Activated CD4-positive, alpha-beta T cell treated with anti-CD3 and anti-CD28 coated beads for 36 hours (primary cell): ENCODE measurements around the gene TEX36. TPM values are rescaled to one million over a fixed set of nuclear protein-coding genes. Genes with fewer than 3 reads are reported as not detected.

Experiments
- ATAC-seq: fragments of 200-7000 bp; cut with Tn5 transposase; one replicate; pipeline ENCODE4 v1.10.0; 2021; ENCODE audit warnings: mild to moderate bottlenecking, moderate library complexity
- CTCF ChIA-PET: fragments of 350-600 bp; sonication (Branson Sonifier 250); formaldehyde crosslinking; loops from one replicate; lab custom pipeline; 2021; ENCODE audit warnings: antibody characterized with exemption; lab: Charles Lee
- POLR2A ChIA-PET: fragments of 350-600 bp; sonication (Branson Sonifier 250); formaldehyde crosslinking; loops from one replicate; lab custom pipeline; 2021; ENCODE audit warnings: antibody characterized with exemption, inconsistent platforms; lab: Charles Lee
- DNase-seq: peaks from one replicate; pipeline ENCODE4 v3.0.0-alpha.2; 2020
- H3K27ac Mint-ChIP-seq: one replicate; pipeline ENCODE4 v1.8.0; 2021; ENCODE audit warnings: mixed read lengths
- H3K27me3 Mint-ChIP-seq: one replicate; pipeline ENCODE4 v1.8.0; 2021; ENCODE audit warnings: mixed read lengths
- H3K36me3 Mint-ChIP-seq: one replicate; pipeline ENCODE4 v1.8.0; 2021; ENCODE audit warnings: low read depth, mixed read lengths
- H3K4me1 Mint-ChIP-seq: one replicate; pipeline ENCODE4 v1.8.0; 2021; ENCODE audit warnings: mixed read lengths
- H3K4me3 Mint-ChIP-seq: one replicate; pipeline ENCODE4 v1.8.0; 2021; ENCODE audit warnings: mild to moderate bottlenecking, moderate library complexity, mixed read lengths
- H3K9me3 Mint-ChIP-seq: one replicate; pipeline ENCODE4 v1.8.0; 2021; ENCODE audit warnings: low read depth, mixed read lengths
- intact Hi-C, 2 experiments: fragments of 100-400 bp; cut with DNase I in 1 of 2; cut with micrococcal nuclease in 1 of 2; formaldehyde crosslinking; loops; one replicate each; pipeline versions ENCODE4 v1.14.2 to v1.15.1; 2022 to 2024; cut with DNase I, micrococcal nuclease
- total RNA-seq, 2 experiments: library from RNA; stranded (reverse); gene quantifications; one replicate each; pipeline ENCODE4 v1.2.3, GENCODE V29; 2021

The TEX36 gene
- total RNA-seq, 2 experiments from 2014 or later, result not detected

GRCh38 chr10:125607689-125608290 lies 75.2 kb downstream of the TEX36 start:
- no peak for ATAC-seq
- no peaks in the 10 kb centered on the region for H3K4me1 Mint-ChIP-seq
- no peak overlapping the region for H3K4me3 Mint-ChIP-seq
- intact Hi-C loops, result no loop called here
- POLR2A ChIA-PET, result no interaction called here
- CTCF ChIA-PET, result interaction anchor here (0.6 kb wide), 1 partner anchor 833 kb away, joined by 3 read pairs; no protein-coding TSS in a partner anchor
- no peak for DNase-seq
- no peak overlapping the region for H3K27ac Mint-ChIP-seq
- H3K27me3 Mint-ChIP-seq, result no peaks in the 10 kb centered on the region
- H3K36me3 Mint-ChIP-seq, result no peaks in the 10 kb centered on the region
- no peaks in the 10 kb centered on the region for H3K9me3 Mint-ChIP-seq

- DNase-seq (no peak), ATAC-seq (no peak)
- Mint-ChIP-seq H3K4me3 (no peak overlapping the region), H3K27ac (no peak overlapping the region), H3K9me3 (no peaks in the 10 kb centered on the region), H3K36me3 (no peaks in the 10 kb centered on the region), H3K27me3 (no peaks in the 10 kb centered on the region), H3K4me1 (no peaks in the 10 kb centered on the region)
- intact Hi-C loops, result no loop called here
- POLR2A ChIA-PET, result no interaction called here
- CTCF ChIA-PET, result no interaction called here
These were observed 76.5 kb downstream of the TEX36 start for GRCh38 chr10:125606414-125607010.

Other genes starting within 250 kb of the TEX36 start
- gene EDRF1, start 36.5 kb upstream of the TEX36 start, total RNA-seq, result 10 to 100 TPM; 29.6 to 30.8 TPM
- not detected for gene MMP21, start 92.7 kb upstream of the TEX36 start, total RNA-seq
- gene UROS, start 140.1 kb upstream of the TEX36 start, total RNA-seq, result 10 to 100 TPM; 37.3 to 39.6 TPM
- 100 to 1,000 TPM; 106 to 115 TPM for gene BCCIP, start 140.4 kb upstream of the TEX36 start, total RNA-seq
- 10 to 100 TPM; 19.4 to 23.5 TPM for gene DHX32, start 198.1 kb upstream of the TEX36 start, total RNA-seq
- gene FANK1, start 213.4 kb upstream of the TEX36 start, total RNA-seq, result 1 to 10 TPM in 1 of 2 experiments, under 1 TPM in 1; 0.42 to 1.0 TPM